ENCODE measurements around the gene EML5.
"Not testable (repeated sequence)": the region's sequence is repeated elsewhere in the genome, so short reads cannot be mapped to it uniquely, and the experiment has no call there.

Gene EML5

GRCh38 chr14:88825078-88825458 is 32.3 kb upstream of the EML5 start:
- Histone ChIP-seq H3K4me3 (ENCODE audit: low read length) (peak overlapping the region; percentile 80), H3K36me3 (ENCODE audit: control insufficient read depth, insufficient read depth, low read length) (no peaks in the 10 kb centered on the region), H3K27ac (ENCODE audit: low read depth, low read length) (peak overlapping the region; percentile 88), H3K27me3 (ENCODE audit: control insufficient read depth, insufficient read depth, low read length) (no peaks in the 10 kb centered on the region), H3K4me1 (ENCODE audit: control insufficient read depth, insufficient read depth, low read length) (peaks cover 2% of the 10 kb centered on the region), H3K9ac (ENCODE audit: low read length) (peak overlapping the region; percentile 25)

DNA sequence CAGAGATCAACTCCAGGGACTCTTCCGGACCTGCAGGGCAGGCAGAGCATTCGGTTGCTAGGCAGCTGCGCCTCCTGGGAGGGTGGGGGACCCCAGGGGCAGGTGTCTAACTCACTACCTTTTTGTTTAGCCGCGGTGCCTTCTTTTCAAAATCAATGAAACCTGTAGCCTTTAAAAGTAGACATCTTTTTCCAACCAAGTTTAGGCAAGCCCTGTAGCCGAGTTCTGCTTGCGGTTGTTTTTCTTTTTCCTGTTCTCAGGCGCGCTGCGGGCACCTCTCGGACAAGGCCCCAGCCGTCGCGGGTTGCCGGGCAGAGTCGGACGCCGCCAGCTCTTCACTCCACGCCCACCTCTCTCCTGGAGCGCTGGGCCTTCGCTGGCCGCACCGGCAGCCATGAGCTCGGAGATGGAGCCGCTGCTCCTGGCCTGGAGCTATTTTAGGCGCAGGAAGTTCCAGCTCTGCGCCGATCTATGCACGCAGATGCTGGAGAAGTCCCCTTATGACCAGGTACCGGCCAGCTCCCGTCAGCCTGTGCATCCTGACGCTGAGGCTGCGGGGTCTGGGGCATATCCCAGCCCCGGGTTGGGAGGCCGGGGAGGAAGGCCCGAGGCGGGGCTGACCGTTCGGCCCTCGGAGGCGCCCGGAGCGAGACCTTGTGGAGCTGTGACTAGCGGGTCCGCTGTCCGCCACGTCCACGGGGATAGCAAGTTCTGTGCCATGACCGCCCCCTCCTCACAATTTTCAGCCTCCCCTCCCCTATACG is 31.7 kb upstream of the EML5 start, which contains the start of gene TTC8:
TTC8 (plus strand) TSS at position 338 of the 764 bp plus-strand sequence; CDS start at position 395, 57 bp downstream.
- Histone ChIP-seq H3K27me3 (ENCODE audit: control insufficient read depth, insufficient read depth, low read length) (no peaks in the 10 kb centered on the region), H3K9ac (ENCODE audit: low read length) (peak within 1 kb of the TSS; percentile 25), H3K4me3 (ENCODE audit: low read length) (peak within 1 kb of the TSS; percentile 80), H3K27ac (ENCODE audit: low read depth, low read length) (peak within 1 kb of the TSS; percentile 88), H3K4me1 (ENCODE audit: control insufficient read depth, insufficient read depth, low read length) (peaks cover 2% of the 10 kb centered on the region), H3K36me3 (ENCODE audit: control insufficient read depth, insufficient read depth, low read length) (no peaks in the 10 kb centered on the region)

DNA sequence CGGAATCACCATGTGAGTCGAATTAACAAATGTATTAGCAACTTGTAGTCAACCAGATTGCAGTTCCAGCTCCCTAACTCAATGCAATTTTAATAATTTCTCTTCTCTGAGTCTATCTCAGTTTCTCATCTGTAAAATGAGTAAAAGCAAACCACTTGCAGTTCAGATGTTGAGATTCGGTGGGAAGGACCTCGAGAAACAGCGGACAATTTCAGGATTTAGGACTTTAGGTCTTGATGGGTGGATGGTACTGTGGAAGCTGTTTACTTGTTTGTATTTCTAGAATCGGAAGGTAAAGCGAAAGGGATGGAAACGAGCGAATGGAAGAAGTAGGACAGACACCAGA is 31.2 kb upstream of the EML5 start:
- no peak overlapping the region for H3K9ac ChIP-seq (ENCODE audit: low read length)
- H3K4me3 ChIP-seq (ENCODE audit: low read length): peak overlapping the region; percentile 80
- H3K36me3 ChIP-seq (ENCODE audit: control insufficient read depth, insufficient read depth, low read length): no peaks in the 10 kb centered on the region
- peak overlapping the region; percentile 88 for H3K27ac ChIP-seq (ENCODE audit: low read depth, low read length)
- peaks cover 2% of the 10 kb centered on the region for H3K4me1 ChIP-seq (ENCODE audit: control insufficient read depth, insufficient read depth, low read length)
- H3K27me3 ChIP-seq (ENCODE audit: control insufficient read depth, insufficient read depth, low read length): no peaks in the 10 kb centered on the region

- Histone ChIP-seq H3K36me3 (ENCODE audit: control insufficient read depth, insufficient read depth, low read length) (no peaks in the 10 kb centered on the region), H3K4me1 (ENCODE audit: control insufficient read depth, insufficient read depth, low read length) (peaks cover 2% of the 10 kb centered on the region)
Measured at GRCh38 chr14:88821888-88822287, 29.1 kb upstream of the EML5 start.

GRCh38 chr14:88821378-88821777 is 28.6 kb upstream of the EML5 start:
- Histone ChIP-seq H3K27me3 (ENCODE audit: control insufficient read depth, insufficient read depth, low read length) (no peaks in the 10 kb centered on the region), H3K9ac (ENCODE audit: low read length) (no peak overlapping the region), H3K36me3 (ENCODE audit: control insufficient read depth, insufficient read depth, low read length) (no peaks in the 10 kb centered on the region), H3K4me1 (ENCODE audit: control insufficient read depth, insufficient read depth, low read length) (peaks cover 2% of the 10 kb centered on the region), H3K4me3 (ENCODE audit: low read length) (no peak overlapping the region), H3K27ac (ENCODE audit: low read depth, low read length) (no peak overlapping the region)

More at GRCh38 chr14:88821888-88822287, 29.1 kb upstream of the EML5 start:
- no peak overlapping the region for H3K4me3 ChIP-seq (ENCODE audit: low read length)
- no peak overlapping the region for H3K27ac ChIP-seq (ENCODE audit: low read depth, low read length)
- H3K9ac ChIP-seq (ENCODE audit: low read length): no peak overlapping the region
- H3K27me3 ChIP-seq (ENCODE audit: control insufficient read depth, insufficient read depth, low read length): no peaks in the 10 kb centered on the region

GRCh38 chr14:88819674-88820073 is 26.9 kb upstream of the EML5 start:
- H3K9ac ChIP-seq (ENCODE audit: low read length); H3K4me3 ChIP-seq (ENCODE audit: low read length); H3K27me3 ChIP-seq (ENCODE audit: control insufficient read depth, insufficient read depth, low read length); H3K4me1 ChIP-seq (ENCODE audit: control insufficient read depth, insufficient read depth, low read length); H3K36me3 ChIP-seq (ENCODE audit: control insufficient read depth, insufficient read depth, low read length); H3K27ac ChIP-seq (ENCODE audit: low read depth, low read length): not testable (repeated sequence)

- Histone ChIP-seq H3K27ac (ENCODE audit: low read depth, low read length) (no peak overlapping the region), H3K9ac (ENCODE audit: low read length) (no peak overlapping the region), H3K4me1 (ENCODE audit: control insufficient read depth, insufficient read depth, low read length) (no peaks in the 10 kb centered on the region), H3K4me3 (ENCODE audit: low read length) (no peak overlapping the region), H3K27me3 (ENCODE audit: control insufficient read depth, insufficient read depth, low read length) (no peaks in the 10 kb centered on the region), H3K36me3 (ENCODE audit: control insufficient read depth, insufficient read depth, low read length) (no peaks in the 10 kb centered on the region)
Measured at GRCh38 chr14:88818018-88818417, 25.3 kb upstream of the EML5 start.

GRCh38 chr14:88815980-88816379 is 23.2 kb upstream of the EML5 start:
- Histone ChIP-seq H3K36me3 (ENCODE audit: control insufficient read depth, insufficient read depth, low read length) (no peaks in the 10 kb centered on the region), H3K4me3 (ENCODE audit: low read length) (no peak overlapping the region), H3K4me1 (ENCODE audit: control insufficient read depth, insufficient read depth, low read length) (no peaks in the 10 kb centered on the region), H3K27ac (ENCODE audit: low read depth, low read length) (no peak overlapping the region), H3K27me3 (ENCODE audit: control insufficient read depth, insufficient read depth, low read length) (no peaks in the 10 kb centered on the region), H3K9ac (ENCODE audit: low read length) (no peak overlapping the region)

GRCh38 chr14:88808359-88808758 is 15.6 kb upstream of the EML5 start:
- Histone ChIP-seq H3K4me3 (ENCODE audit: low read length) (no peak overlapping the region), H3K36me3 (ENCODE audit: control insufficient read depth, insufficient read depth, low read length) (no peaks in the 10 kb centered on the region), H3K27me3 (ENCODE audit: control insufficient read depth, insufficient read depth, low read length) (no peaks in the 10 kb centered on the region), H3K27ac (ENCODE audit: low read depth, low read length) (no peak overlapping the region), H3K4me1 (ENCODE audit: control insufficient read depth, insufficient read depth, low read length) (no peaks in the 10 kb centered on the region), H3K9ac (ENCODE audit: low read length) (no peak overlapping the region)

GRCh38 chr14:88804477-88804876 is 11.7 kb upstream of the EML5 start:
- Histone ChIP-seq H3K36me3 (ENCODE audit: control insufficient read depth, insufficient read depth, low read length) (no peaks in the 10 kb centered on the region), H3K27ac (ENCODE audit: low read depth, low read length) (no peak overlapping the region), H3K4me1 (ENCODE audit: control insufficient read depth, insufficient read depth, low read length) (no peaks in the 10 kb centered on the region), H3K27me3 (ENCODE audit: control insufficient read depth, insufficient read depth, low read length) (no peaks in the 10 kb centered on the region), H3K9ac (ENCODE audit: low read length) (no peak overlapping the region), H3K4me3 (ENCODE audit: low read length) (no peak overlapping the region)

GRCh38 chr14:88804035-88804434 is 11.3 kb upstream of the EML5 start:
- H3K27ac ChIP-seq (ENCODE audit: low read depth, low read length): no peak overlapping the region
- no peak overlapping the region for H3K9ac ChIP-seq (ENCODE audit: low read length)
- H3K4me1 ChIP-seq (ENCODE audit: control insufficient read depth, insufficient read depth, low read length): no peaks in the 10 kb centered on the region
- no peak overlapping the region for H3K4me3 ChIP-seq (ENCODE audit: low read length)
- H3K36me3 ChIP-seq (ENCODE audit: control insufficient read depth, insufficient read depth, low read length): no peaks in the 10 kb centered on the region
- H3K27me3 ChIP-seq (ENCODE audit: control insufficient read depth, insufficient read depth, low read length): no peaks in the 10 kb centered on the region

DNA sequence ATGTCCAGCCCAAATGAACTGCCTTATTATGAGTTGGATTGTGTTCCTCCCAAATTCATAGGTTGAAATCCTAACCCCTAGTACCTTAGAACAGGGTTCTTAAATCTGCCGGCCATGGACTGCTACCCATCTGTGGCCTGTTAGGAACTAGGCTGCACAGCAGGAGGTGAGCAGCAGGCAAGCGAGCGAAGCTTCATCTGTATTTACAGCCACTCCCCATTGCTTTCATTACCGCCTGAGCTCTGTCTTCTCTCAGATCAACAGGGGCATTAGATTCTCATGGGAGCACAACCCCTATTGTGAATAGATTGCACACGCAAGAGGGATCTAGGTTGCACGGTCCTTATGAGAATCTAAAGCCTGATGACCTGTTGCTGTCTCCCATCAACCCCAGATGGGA is 9.8 kb upstream of the EML5 start:
- no peaks in the 10 kb centered on the region for H3K27me3 ChIP-seq (ENCODE audit: control insufficient read depth, insufficient read depth, low read length)
- H3K27ac ChIP-seq (ENCODE audit: low read depth, low read length): no peak overlapping the region
- H3K4me3 ChIP-seq (ENCODE audit: low read length): no peak overlapping the region
- no peaks in the 10 kb centered on the region for H3K4me1 ChIP-seq (ENCODE audit: control insufficient read depth, insufficient read depth, low read length)
- H3K36me3 ChIP-seq (ENCODE audit: control insufficient read depth, insufficient read depth, low read length): no peaks in the 10 kb centered on the region
- H3K9ac ChIP-seq (ENCODE audit: low read length): no peak overlapping the region

DNA sequence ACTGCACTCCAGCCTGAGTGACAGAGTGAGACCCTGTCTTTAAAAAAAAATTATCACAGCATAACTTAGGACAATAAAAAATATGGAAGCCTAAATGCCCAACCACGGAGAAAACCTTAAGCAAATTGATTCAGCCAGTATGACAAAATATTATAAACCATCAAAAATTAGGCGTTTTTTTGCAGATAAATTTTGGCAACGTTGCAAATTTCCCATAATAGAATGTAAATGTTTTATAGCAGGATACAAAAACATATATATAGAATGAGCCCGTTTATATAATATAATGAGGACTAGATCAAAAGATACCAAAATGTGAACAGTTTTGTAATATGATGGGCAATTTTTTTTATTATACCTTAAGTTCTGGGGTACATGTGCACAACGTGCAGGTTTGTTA is 6.8 kb upstream of the EML5 start:
- H3K27me3 ChIP-seq (ENCODE audit: control insufficient read depth, insufficient read depth, low read length): no peaks in the 10 kb centered on the region
- H3K9ac ChIP-seq (ENCODE audit: low read length): no peak overlapping the region
- no peaks in the 10 kb centered on the region for H3K4me1 ChIP-seq (ENCODE audit: control insufficient read depth, insufficient read depth, low read length)
- H3K4me3 ChIP-seq (ENCODE audit: low read length): no peak overlapping the region
- no peak overlapping the region for H3K27ac ChIP-seq (ENCODE audit: low read depth, low read length)
- H3K36me3 ChIP-seq (ENCODE audit: control insufficient read depth, insufficient read depth, low read length): no peaks in the 10 kb centered on the region

Measured in rectal smooth muscle tissue (tissue), 1 donor.